Tibial artery (tissue), 4 donors: ENCODE measurements around the gene ERC2.

Experiments
- DNase-seq, 2 donors: peaks; one replicate each; pipeline ENCODE4 v3.0.0-alpha.2; 2019
- H3K27ac ChIP-seq, 2 donors: fragments of 200-600 bp; sonication (generic) in 1 of 2; 1 replicate in 1 of 2; 2 replicates in 1 of 2; pipeline ENCODE4 v1.5.1; 2018 to 2019; ENCODE audit warnings: mild to moderate bottlenecking in 1 of 2
- H3K27me3 ChIP-seq, 2 donors: fragments of 200-600 bp; sonication (generic) in 1 of 2; one replicate each; pipeline versions ENCODE4 v1.5.1 to v1.6.0; 2016 to 2019
- H3K36me3 ChIP-seq, 3 donors: fragments of 200-600 bp; sonication (generic) in 2 of 3; one replicate each; pipeline ENCODE4 v1.5.1; 2016 to 2019; ENCODE audit warnings: mild to moderate bottlenecking in 2 of 3
- H3K4me1 ChIP-seq, 4 donors: fragments of 200-600 bp; sonication (generic) in 2 of 4; 1 replicate in 3 of 4; 2 replicates in 1 of 4; pipeline ENCODE4 v1.5.1; 2016 to 2019
- H3K4me3 ChIP-seq, 2 donors: fragments of 200-600 bp; sonication (generic) in 1 of 2; 1 replicate in 1 of 2; 2 replicates in 1 of 2; pipeline ENCODE4 v1.5.1; 2018 to 2019; ENCODE audit warnings: mild to moderate bottlenecking in 2 of 2
- H3K9me3 ChIP-seq, 3 donors: fragments of 200-600 bp; sonication (generic) in 1 of 3; one replicate each; pipeline ENCODE4 v1.5.1; 2016 to 2019
- CTCF ChIP-seq, 2 experiments: fragments of 200-600 bp in 1 of 2; fragments of 450-650 bp in 1 of 2; IDR thresholded peaks; one replicate each; pipeline ENCODE4 v1.5.1; 2017 to 2019; ENCODE audit warnings: antibody characterized with exemption in 2 of 2, mild to moderate bottlenecking in 1 of 2, moderate library complexity in 1 of 2
- intact Hi-C: fragments of 100-400 bp; cut with DNase I; formaldehyde crosslinking; loops from one replicate; pipeline ENCODE4 v1.15.0; 2023; ENCODE audit warnings: low total_unique reads

The ERC2 gene

DNA sequence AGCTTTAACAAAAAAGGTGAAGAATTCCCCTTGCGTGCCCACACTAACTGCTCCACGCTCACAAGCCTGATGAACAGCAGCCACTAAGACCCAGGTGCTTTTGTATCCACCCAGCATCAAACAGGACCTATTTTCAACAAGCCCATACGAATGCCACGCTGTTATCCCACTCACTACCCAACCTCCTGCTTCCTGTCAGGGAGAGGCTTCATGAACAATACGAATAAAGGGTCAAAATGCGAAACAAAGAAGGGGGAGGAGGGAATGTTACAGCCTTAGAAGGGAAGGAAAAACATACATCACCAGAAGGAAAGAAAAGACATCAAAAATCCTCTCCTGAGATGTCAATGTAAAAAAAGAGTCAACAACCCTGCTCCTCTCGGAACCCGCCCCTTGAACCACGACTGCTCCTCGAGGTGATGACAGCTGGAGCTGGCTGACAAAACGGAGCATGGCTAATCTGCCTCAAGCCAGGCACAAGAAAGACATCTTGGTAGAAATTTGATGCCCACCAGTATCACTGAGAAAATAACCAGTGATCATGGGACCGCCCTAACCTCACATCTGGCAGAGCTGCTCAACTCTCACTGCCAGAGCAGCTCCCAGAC lies 9.7 kb downstream of the ERC2 start:
- H3K9me3 ChIP-seq, result no peaks in the 10 kb centered on the region
- H3K4me3 ChIP-seq, result no peak overlapping the region
- H3K36me3 ChIP-seq, result no peaks in the 10 kb centered on the region
- no peak for DNase-seq
- no peak for TF ChIP-seq CTCF (IDR thresholded peaks at IDR 0.05)
- no peak overlapping the region for H3K27ac ChIP-seq
- H3K4me1 ChIP-seq, result no peaks in the 10 kb centered on the region
- H3K27me3 ChIP-seq, result peaks cover 0 to 4% of the 10 kb centered on the region in 2 donors
- intact Hi-C loops, result no loop called here

- H3K4me3 ChIP-seq, result no peak overlapping the region
- H3K4me1 ChIP-seq, result no peaks in the 10 kb centered on the region
- no peak overlapping the region for H3K27ac ChIP-seq
- peaks cover 0 to 4% of the 10 kb centered on the region in 2 donors for H3K27me3 ChIP-seq
- intact Hi-C loops, result no loop called here
- DNase-seq, result no peak
- no peak for TF ChIP-seq CTCF (IDR thresholded peaks at IDR 0.05)
- H3K36me3 ChIP-seq, result no peaks in the 10 kb centered on the region
- H3K9me3 ChIP-seq, result no peaks in the 10 kb centered on the region
Measured at GRCh38 chr3:56456117-56456516, 12.2 kb downstream of the ERC2 start.

- Histone ChIP-seq H3K4me3 (no peak overlapping the region), H3K4me1 (no peaks in the 10 kb centered on the region), H3K27ac (no peak overlapping the region), H3K27me3 (peaks cover 0 to 4% of the 10 kb centered on the region in 2 donors), H3K9me3 (no peaks in the 10 kb centered on the region), H3K36me3 (no peaks in the 10 kb centered on the region)
- no peak for TF ChIP-seq CTCF (IDR thresholded peaks at IDR 0.05)
- intact Hi-C loops, result no loop called here
- DNase-seq, result no peak
Measured at GRCh38 chr3:56453011-56453410, 15.3 kb downstream of the ERC2 start.

- Histone ChIP-seq H3K9me3 (no peaks in the 10 kb centered on the region), H3K27me3 (peaks cover 0 to 2% of the 10 kb centered on the region in 2 donors), H3K4me3 (no peak overlapping the region), H3K36me3 (no peaks in the 10 kb centered on the region), H3K27ac (no peak overlapping the region), H3K4me1 (no peaks in the 10 kb centered on the region)
- no peak for TF ChIP-seq CTCF (IDR thresholded peaks at IDR 0.05)
- intact Hi-C loops, result no loop called here
- DNase-seq, result no peak
Measured at GRCh38 chr3:56452085-56452484, 16.2 kb downstream of the ERC2 start.

DNA sequence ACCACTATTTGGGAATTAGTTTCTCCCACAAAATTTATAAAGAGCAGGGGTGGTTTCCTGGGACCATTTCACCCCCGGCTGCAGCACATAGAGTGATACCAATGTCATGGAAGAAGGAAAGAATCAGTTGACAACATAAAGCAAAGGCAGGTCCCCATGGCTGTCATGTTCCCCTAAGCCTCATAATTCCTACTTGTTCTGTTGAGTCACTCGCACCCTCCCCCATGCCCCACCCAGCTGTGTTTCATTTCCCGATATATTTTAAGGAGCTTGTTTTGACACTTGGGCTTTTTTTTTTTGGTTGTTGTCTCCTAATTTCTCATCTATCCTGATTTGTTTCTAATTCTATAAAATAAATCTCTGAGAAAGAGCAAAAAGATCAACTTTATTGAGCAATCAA lies 24.9 kb downstream of the ERC2 start:
- H3K9me3 ChIP-seq, result no peaks in the 10 kb centered on the region
- H3K4me3 ChIP-seq, result no peak overlapping the region
- DNase-seq, result no peak
- intact Hi-C loops, result no loop called here
- peaks cover 0 to 2% of the 10 kb centered on the region in 2 donors for H3K27me3 ChIP-seq
- no peaks in the 10 kb centered on the region for H3K36me3 ChIP-seq
- no peaks in the 10 kb centered on the region for H3K4me1 ChIP-seq
- TF ChIP-seq CTCF (IDR thresholded peaks at IDR 0.05), result no peak
- H3K27ac ChIP-seq, result no peak overlapping the region

DNA sequence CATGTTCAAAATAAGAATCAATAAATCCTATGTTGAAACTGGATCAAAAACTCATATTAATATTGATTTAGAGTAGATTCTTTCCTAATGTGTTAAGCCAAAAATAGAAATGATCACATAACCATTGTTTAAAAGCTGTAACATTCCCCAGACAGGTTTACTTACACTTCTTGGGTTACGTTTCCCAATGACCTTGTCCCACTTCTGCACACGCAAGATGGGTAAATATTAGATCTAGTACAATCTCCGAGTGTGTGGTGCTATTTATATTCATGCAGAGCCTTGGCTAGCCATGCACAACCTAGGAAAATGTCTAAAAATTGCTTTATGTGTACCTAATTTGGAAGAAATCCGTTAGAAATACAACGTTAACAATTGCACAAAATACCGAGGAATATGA lies 39.6 kb downstream of the ERC2 start:
- Histone ChIP-seq H3K4me3 (no peak overlapping the region), H3K9me3 (no peaks in the 10 kb centered on the region), H3K27me3 (no peaks in the 10 kb centered on the region), H3K36me3 (no peaks in the 10 kb centered on the region), H3K27ac (no peak overlapping the region), H3K4me1 (no peaks in the 10 kb centered on the region)
- no peak for DNase-seq
- intact Hi-C loops, result no loop called here
- no peak for TF ChIP-seq CTCF (IDR thresholded peaks at IDR 0.05)
